ENCODE data around the gene SORCS2. TPM values are rescaled to one million over a fixed set of nuclear protein-coding genes. Genes with fewer than 3 reads are reported as not detected.

The SORCS2 gene
- total RNA-seq, 1 donor from 2014 or later, result 29.5 TPM

DNA sequence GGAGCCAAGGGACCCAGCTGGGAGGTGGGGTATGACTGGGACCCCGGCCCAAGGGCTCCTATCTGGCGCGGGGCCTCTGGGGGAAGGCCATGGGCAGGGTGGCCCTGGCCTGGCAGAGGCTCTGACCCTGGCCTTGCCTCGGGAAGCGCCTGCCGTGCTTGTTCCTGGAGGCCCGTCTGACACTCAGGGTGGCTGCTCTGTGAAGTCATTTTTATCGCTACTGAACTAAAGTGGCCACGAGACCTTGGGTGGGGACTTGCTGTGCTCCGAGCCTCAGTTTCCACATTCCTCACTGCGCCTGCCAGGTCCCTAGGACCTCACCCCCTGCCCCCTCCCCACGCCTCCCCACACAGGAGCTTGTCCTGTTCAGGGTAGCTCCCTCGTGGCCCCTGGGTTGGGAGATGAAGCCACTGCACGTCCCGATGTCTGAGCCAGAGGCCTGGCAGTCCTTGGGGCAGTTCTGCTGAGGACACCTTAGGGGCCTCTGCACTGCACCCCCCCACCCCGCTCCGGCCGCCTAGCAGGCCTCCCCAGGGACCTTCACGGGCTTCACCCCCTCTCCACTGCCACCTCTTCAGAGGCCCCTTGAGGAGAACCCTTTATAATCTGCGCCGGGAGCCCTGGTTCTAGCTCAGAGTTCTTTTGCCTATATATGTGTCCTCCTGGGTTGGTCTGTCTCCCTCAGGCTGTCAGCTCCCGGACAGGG lies 639 bp upstream of the SORCS2 start:
- H3K4me3 Mint-ChIP-seq (ENCODE audit: unreplicated experiment), result peak overlapping the region; percentile 73
- peaks cover 16% of the 10 kb centered on the region for H3K4me1 Mint-ChIP-seq (ENCODE audit: low read depth, unreplicated experiment)
- H3K27me3 Mint-ChIP-seq (ENCODE audit: unreplicated experiment), result peaks cover 11% of the 10 kb centered on the region
- no peaks in the 10 kb centered on the region for H3K36me3 Mint-ChIP-seq (ENCODE audit: unreplicated experiment)
- H3K9me3 Mint-ChIP-seq (ENCODE audit: unreplicated experiment), result peaks cover 3% of the 10 kb centered on the region
- no peak for TF ChIP-seq CTCF (IDR thresholded peaks at IDR 0.05; ENCODE audit: partially characterized antibody, unreplicated experiment)
- no peak for DNase-seq
- no peak overlapping the region for H3K27ac Mint-ChIP-seq (ENCODE audit: unreplicated experiment)

- no peak overlapping the region for H3K27ac Mint-ChIP-seq (ENCODE audit: unreplicated experiment)
- DNase-seq, result peak; percentile 46
- H3K4me3 Mint-ChIP-seq (ENCODE audit: unreplicated experiment), result peak overlapping the region; percentile 87
- H3K9me3 Mint-ChIP-seq (ENCODE audit: unreplicated experiment), result peaks cover 1% of the 10 kb centered on the region
- H3K4me1 Mint-ChIP-seq (ENCODE audit: low read depth, unreplicated experiment), result peaks cover 27% of the 10 kb centered on the region
- TF ChIP-seq CTCF (IDR thresholded peaks at IDR 0.05; ENCODE audit: partially characterized antibody, unreplicated experiment), result no peak
- no peaks in the 10 kb centered on the region for H3K36me3 Mint-ChIP-seq (ENCODE audit: unreplicated experiment)
- peaks cover 9% of the 10 kb centered on the region for H3K27me3 Mint-ChIP-seq (ENCODE audit: unreplicated experiment)
These were observed 956 bp downstream of the SORCS2 start for GRCh38 chr4:7193030-7193958.

GRCh38 chr4:7194251-7195140 lies 2.2 kb downstream of the SORCS2 start:
- Mint-ChIP-seq H3K4me3 (ENCODE audit: unreplicated experiment) (peak overlapping the region; percentile 71), H3K27me3 (ENCODE audit: unreplicated experiment) (peaks cover 8% of the 10 kb centered on the region), H3K27ac (ENCODE audit: unreplicated experiment) (no peak overlapping the region), H3K9me3 (ENCODE audit: unreplicated experiment) (peaks cover 3% of the 10 kb centered on the region), H3K4me1 (ENCODE audit: low read depth, unreplicated experiment) (peaks cover 30% of the 10 kb centered on the region), H3K36me3 (ENCODE audit: unreplicated experiment) (no peaks in the 10 kb centered on the region)
- DNase-seq, result peak; percentile 74
- TF ChIP-seq CTCF (IDR thresholded peaks at IDR 0.05; ENCODE audit: partially characterized antibody, unreplicated experiment), result peak; percentile 57

- peaks cover 2% of the 10 kb centered on the region for H3K9me3 Mint-ChIP-seq (ENCODE audit: unreplicated experiment)
- peak overlapping the region; percentile 46 for H3K4me3 Mint-ChIP-seq (ENCODE audit: unreplicated experiment)
- H3K27ac Mint-ChIP-seq (ENCODE audit: unreplicated experiment), result peak overlapping the region; percentile 64
- H3K36me3 Mint-ChIP-seq (ENCODE audit: unreplicated experiment), result no peaks in the 10 kb centered on the region
- TF ChIP-seq CTCF (IDR thresholded peaks at IDR 0.05; ENCODE audit: partially characterized antibody, unreplicated experiment), result no peak
- DNase-seq, result no peak
- peaks cover 30% of the 10 kb centered on the region for H3K4me1 Mint-ChIP-seq (ENCODE audit: low read depth, unreplicated experiment)
- peaks cover 8% of the 10 kb centered on the region for H3K27me3 Mint-ChIP-seq (ENCODE audit: unreplicated experiment)
These were observed 2.8 kb downstream of the SORCS2 start for GRCh38 chr4:7195141-7195515.
